AG20443 (cell line): ENCODE data around the gene PAK4.

ENCODE experiments used
- DNase-seq: peaks from one replicate; pipeline ENCODE4 v3.0.0; 2012; ENCODE audit warnings: low spot score, mixed read lengths

The PAK4 gene

DNA sequence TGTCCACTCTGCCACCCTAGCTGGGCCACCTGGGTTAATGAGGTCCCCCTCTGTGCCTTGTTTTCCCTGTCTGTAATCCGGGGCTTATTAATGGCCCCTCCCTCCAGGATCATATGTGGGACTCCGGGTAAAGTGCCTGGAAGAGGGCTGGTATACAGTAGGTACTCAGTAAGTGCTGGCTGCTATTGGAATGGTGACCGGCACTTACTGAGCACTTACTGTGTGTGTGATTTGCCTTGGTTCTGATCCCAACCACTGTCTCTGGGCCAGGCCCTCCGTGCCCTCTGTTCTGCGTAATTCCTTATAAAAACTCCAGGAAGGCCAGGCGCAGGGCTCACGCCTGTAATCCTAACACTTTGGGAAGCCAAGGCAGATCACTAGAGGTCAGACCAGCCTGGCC is 40.3 kb downstream of the PAK4 start:
- DNase-seq, result no peak

DNA sequence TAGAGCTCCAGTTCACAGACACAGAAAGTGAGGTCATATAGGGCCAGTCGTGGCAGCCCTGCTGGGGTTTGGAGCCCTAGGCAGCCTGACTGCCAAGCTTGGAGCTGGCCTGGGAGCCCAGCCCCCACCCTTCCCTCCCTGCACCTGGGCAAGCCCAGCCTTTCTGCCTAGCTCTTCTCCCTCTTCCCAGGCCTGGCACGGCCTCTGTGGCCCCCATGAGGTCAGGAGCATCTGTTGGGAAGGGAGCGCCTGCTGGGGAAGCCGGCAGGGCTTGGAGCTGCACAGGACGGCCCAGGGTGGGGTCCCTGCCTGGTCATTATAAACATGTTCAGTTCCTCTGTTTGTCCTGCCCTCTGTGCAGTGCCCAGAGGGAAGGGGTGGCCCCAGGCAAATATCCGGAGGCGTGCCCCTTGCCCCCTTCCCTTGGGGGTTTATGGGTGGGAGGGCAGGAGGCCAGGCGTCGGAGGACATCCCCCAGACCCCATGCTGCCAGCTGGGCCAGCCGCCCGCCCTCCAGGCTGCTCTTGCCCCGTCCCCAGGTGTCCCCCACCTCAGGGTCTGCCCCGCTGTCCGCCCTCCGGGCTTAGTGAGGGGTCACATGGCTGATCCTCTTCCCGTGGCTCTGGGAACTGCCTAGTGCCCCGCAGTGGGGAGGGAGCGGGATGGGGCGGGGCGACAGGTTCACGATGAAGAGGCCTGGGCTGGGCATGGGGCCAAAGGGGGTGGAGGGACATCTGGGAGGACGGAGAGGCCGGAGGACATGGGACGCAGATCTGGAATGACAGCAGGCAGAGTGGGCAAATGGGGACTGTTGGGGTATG is 41.2 kb downstream of the PAK4 start:
- no peak for DNase-seq

DNA sequence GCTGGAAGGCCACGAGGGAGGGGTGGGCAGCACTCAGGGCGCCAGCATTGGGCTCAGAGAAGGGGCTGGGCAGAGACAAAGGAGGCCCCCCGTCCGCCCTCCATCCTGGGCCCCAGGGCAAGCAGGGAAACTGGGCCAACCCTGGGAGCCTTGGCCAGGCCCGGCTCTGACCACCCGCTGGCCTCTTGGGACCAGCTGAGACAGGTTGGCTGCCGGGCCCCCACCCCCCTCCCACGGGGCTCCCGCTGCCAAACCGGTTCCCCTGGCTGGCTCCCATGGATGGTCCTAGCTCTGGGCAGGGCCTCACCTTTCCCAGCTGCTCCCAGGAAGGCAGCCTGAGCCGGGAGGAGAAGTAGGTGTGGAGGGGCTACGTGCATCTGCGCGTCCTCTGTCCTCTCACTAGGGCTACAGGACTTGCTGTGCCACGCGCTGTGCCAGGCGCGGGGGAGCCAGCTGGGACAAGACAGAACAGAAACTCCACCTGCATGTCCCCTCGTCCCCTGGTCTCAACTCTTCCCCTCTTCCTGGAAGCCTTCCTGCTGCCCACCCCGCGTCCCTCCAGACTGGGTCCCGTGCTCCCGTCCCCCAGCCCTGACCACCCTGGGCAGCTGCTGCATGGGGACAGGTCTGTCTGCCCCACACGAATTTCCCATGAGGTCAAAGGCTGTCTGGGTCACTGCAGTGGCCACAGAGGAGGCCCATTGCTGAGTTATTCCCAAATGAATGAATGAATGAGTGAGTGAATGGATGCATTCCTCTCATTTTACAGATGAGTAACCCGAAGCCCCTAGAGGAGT is 42.1 kb downstream of the PAK4 start:
- no peak for DNase-seq

DNA sequence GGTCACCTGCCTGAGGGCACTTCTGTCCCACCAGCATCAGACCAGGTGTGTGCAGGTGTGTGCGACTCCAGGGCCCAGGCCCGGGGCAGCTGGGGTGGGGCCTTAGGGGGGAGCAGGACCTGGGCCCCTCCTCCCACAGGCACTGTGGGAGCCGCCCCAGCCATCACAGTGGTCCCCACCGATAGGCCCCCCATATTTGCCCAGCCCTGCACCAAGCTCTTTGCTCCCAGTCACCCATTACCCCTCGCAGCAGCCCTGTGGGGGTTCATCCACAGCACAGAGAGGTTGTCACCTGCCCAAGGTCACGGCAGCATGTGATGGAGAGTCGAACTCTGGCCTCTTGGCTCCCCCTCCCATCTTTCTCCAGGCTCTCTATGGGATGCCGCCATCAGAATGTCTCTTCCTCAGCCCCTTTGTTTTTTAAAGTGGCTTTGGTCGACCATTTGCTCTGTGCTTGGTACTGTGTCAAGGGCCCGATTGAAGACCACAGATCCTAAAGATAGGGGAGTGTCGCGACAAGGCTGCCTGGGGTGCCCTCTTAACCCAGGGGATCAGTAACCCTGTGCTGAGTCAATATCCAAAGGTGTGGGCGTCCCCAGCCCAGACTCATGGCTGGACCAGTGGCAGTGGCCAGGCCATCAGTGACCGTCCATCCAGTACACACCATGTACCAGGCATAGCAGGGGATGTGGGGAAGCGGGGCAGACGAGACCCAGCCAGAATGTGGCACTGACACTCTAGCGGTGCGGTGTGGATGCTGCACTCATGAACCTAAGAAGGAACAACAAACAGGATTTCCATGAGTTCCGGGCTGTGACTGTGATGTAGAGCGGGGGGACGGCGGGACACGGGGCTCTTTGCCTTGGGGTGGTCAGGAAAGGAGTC is 42.9 kb downstream of the PAK4 start:
- no peak for DNase-seq

DNA sequence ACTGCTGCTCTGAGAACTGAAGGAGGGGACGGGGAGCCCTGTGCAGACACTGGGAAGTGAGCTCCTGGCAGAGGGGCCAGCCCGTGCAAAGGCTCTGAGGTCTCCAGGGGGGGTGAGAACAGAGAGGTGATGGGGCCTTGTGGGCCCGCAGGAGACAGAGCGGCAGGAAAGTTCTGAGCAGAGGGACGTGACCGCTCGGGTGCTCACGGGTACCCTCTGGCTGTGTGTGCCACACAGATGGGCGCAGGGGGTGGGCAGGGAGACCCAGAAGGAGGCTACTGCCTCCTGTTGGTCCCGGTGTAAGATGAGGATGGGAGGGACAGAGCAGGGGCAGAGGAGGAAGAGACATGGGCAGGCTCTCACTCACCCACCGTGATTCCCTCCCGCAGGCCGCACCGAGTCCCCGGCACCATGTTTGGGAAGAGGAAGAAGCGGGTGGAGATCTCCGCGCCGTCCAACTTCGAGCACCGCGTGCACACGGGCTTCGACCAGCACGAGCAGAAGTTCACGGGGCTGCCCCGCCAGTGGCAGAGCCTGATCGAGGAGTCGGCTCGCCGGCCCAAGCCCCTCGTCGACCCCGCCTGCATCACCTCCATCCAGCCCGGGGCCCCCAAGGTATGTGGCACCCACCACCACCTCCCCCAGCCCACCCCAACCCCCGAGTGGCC is 43.7 kb downstream of the PAK4 start:
- no peak for DNase-seq

DNA sequence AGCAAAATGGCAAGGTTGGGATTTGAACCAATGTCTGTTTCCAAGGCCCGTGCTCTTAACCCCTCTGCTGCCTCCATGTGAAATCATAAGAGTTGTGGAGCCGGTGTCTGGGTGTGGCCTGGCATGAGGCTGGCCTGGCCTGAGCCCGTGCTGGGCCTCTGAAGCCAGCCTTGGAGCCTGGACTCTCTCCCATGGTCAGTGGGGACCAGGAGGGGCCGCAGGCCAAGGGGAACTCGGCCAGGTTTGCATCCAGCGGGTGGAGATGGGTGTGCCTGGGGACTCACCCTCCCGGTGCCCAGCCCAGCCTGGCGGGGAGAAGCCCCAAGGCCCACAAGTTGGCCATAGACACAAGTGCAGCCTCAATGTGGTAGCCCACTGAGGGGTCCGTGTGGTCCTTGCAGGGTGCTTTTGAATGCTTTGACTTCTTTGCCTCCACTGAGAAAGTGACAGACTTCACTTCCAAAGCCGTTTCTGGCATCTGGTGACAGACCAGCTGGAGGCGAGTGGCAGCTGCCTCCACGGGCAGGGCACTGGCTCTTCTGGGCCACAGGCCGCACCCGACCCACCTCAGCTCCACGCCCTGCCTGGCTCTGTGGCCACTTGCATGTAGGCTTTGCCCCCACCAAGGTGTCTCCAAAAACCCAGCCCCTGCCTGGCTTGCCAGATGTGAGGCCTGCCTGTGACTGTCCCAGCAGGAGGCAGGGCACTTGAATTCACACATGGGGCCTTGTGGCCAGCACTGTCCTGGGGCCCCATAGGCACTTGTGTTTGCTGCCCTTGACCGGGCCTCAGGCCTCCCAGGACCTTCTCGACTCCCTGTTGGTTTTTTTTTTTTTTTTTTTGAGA is 45.0 kb downstream of the PAK4 start:
- DNase-seq, result no peak

DNA sequence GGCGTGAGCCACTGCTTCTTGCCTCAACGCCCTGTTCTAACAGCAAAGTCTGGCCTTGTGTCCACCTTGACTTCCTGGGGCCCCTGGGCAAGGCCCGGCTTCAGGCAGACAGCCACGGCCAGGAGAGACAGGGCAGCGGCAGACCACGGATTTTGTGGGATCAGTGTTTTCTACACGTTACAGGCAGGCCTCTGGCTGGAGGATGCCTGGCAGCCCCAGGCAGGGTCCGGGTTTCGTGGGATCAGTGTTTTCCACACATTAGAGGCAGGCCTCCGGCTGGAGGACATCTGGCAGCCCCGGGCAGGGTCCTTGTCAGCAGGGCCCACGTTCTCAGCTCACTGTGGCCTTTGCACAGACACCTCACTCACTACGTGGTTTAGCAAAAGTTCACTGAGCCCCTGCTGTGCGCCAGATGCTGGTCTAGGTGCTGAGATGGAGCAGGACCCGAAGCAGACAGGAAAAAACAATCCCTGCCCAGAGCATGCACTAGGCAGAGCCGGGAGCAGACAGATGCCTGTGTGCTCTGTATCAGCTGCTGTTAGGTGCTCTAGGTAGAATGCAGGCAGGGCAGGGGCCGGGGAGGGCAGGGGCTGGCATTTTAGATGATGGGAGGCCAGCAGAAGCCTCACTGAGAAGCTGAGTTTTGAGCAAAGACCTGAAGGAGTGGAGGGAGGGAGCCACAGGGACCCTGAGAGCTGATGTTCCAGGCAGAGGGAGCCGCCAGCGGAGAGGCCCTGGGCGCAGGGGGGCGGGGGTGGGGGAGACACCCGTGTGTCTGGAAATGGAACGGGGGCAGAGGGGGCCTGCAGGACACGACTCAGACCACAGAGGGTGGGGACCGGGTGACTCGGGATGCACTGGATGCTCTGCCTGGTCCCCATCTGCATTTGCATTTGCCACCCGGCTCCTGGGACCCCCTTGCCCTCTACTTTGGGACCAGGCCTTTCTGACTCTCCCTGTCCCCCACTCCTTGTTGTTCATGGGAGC is 46.2 kb downstream of the PAK4 start:
- no peak for DNase-seq

DNA sequence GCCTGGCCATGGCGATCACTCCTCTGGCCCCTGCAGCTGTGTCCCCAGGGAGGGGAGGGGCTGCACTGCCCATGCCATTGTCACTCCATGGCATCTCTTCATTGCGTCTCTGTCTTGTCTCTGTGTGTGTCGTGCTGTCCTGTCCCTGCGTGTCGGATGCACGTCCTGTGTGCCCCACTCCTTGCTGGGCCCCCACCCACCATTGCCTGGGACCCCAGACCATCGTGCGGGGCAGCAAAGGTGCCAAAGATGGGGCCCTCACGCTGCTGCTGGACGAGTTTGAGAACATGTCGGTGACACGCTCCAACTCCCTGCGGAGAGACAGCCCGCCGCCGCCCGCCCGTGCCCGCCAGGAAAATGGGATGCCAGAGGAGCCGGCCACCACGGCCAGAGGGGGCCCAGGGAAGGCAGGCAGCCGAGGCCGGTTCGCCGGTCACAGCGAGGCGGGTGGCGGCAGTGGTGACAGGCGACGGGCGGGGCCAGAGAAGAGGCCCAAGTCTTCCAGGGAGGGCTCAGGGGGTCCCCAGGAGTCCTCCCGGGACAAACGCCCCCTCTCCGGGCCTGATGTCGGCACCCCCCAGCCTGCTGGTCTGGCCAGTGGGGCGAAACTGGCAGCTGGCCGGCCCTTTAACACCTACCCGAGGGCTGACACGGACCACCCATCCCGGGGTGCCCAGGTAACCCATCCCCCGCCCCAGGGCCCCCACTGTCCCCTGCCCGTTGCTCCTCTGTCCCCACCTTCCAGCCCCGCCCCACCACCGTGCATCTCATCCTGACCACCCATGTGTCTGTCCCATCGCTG is 47.3 kb downstream of the PAK4 start:
- DNase-seq, result no peak

DNA sequence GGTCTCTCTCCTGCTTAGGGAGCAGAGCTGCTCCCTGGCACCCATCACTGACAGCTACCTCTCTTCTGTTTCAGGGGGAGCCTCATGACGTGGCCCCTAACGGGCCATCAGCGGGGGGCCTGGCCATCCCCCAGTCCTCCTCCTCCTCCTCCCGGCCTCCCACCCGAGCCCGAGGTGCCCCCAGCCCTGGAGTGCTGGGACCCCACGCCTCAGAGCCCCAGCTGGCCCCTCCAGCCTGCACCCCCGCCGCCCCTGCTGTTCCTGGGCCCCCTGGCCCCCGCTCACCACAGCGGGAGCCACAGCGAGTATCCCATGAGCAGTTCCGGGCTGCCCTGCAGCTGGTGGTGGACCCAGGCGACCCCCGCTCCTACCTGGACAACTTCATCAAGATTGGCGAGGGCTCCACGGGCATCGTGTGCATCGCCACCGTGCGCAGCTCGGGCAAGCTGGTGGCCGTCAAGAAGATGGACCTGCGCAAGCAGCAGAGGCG is 48.0 kb downstream of the PAK4 start:
- DNase-seq, result no peak

DNA sequence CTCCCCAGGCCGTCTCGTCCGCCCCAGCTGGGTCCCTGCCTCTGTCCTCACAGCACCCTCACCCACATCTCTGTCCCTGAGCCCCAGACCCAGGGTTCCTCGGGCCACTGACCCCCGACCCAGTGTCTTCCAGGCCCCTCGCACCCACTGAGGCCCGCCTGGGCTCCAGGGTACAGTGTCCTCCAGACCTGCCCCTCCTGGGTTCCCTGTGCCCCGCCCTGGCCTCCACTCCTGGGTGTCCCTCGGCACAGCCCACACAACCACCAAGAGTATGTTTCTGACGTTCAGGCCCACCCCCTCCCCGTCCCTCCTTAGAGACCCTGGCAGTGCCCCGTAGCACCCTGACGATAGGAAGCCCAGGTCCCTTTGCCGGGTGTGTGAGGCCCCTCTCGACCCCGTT is 48.6 kb downstream of the PAK4 start:
- no peak for DNase-seq

DNA sequence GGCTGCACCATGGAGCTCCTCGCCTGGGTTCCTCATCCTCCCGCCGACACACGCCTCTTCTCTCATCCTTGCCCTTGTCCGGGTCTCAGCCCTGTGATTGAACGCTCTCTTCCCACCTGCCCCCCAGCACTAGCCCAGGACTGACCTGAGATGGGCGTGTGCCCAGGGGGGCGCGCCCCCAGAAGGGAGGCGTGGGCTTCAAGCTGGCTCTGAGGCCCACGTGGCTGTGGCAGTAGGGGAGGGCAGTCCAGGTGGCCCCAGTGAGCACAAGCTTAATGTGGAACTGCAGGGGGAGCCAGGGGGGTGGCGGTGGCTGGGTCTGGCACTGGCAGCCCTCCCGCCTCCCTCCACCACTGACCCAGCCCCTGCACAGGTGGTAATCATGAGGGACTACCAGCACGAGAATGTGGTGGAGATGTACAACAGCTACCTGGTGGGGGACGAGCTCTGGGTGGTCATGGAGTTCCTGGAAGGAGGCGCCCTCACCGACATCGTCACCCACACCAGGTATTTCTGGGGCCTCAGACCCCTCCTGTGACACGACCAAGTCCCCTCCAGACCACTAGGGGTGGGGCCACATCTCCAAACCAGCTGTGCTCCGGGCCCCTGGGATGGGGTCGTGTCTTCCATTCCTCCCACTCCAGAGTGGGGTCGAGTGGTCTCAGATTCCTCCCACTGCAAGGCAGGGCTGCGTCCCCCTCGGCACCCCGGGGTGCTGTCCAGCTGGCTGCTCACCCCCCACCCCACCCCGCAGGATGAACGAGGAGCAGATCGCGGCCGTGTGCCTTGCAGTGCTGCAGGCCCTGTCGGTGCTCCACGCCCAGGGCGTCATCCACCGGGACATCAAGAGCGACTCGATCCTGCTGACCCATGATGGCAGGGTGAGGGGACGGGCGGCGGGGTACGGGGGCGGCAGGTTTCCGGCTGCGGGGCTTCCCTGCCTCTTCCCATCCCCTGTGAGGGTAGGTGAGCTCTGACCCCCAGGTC is 49.3 kb downstream of the PAK4 start:
- DNase-seq, result no peak

DNA sequence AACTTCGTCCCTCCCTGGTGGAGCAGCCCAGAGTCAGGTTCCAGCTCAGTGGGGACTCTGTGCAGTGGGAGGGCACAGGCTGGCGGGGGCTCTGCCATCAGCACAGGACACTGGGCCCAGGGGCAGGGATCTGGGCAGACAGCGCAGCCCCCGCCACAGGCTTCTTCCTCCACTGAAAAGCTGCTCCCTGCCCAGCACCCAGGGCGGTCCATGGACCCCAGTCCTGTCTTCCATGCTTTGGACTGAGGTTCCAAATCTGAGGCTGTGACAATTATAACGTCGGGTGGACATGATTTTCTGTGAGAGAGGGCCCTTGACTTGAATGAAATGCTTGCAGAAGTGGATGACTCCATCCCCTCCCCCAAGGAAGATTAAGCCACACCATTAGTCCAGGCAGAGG is 50.0 kb downstream of the PAK4 start:
- no peak for DNase-seq

DNA sequence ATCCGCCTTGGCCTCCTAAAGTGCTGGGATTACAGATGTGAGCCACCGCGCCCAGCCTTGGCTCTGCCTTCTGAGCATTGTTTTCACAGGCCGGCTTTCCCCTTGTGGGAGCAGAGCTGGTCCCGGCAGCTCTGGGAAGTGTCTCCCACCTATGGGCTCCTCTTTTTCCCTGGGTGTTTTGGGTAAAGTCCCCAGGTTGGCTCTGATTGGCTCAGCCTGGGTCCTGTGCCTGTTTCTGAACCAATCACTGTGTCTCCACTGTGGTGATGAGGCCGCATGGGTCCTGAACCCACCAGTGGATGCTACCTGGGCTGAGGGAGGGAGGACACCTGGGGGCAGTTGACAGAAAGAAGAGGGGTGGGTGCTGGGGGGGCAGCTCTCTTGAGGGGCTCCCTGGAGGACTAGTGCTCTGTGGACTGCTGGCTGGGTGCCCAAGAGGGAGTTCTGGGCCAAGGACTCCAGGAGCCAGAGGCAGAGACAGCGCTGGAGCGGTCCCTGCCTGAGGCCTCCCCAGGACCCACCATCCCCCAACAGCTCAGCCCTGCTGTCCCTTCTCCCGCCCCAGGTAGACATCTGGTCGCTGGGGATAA is 51.6 kb downstream of the PAK4 start:
- DNase-seq, result no peak

DNA sequence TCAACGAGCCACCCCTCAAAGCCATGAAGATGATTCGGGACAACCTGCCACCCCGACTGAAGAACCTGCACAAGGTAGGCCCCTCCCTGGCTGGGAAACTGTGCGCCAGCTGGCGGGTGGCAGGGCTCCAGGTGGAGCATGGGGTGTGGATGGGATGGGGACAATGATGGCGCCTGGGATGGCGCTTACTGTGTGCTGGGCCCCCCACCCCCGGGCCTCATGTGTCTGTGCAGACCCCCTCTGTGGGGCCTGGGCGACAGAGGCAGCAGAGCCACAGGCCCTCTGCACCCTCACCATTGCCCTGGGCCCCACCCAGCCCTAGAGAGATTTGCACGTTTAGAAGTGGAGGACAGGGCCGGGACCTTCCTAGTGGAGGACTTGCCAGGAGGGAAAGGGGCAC is 52.1 kb downstream of the PAK4 start:
- DNase-seq, result no peak

DNA sequence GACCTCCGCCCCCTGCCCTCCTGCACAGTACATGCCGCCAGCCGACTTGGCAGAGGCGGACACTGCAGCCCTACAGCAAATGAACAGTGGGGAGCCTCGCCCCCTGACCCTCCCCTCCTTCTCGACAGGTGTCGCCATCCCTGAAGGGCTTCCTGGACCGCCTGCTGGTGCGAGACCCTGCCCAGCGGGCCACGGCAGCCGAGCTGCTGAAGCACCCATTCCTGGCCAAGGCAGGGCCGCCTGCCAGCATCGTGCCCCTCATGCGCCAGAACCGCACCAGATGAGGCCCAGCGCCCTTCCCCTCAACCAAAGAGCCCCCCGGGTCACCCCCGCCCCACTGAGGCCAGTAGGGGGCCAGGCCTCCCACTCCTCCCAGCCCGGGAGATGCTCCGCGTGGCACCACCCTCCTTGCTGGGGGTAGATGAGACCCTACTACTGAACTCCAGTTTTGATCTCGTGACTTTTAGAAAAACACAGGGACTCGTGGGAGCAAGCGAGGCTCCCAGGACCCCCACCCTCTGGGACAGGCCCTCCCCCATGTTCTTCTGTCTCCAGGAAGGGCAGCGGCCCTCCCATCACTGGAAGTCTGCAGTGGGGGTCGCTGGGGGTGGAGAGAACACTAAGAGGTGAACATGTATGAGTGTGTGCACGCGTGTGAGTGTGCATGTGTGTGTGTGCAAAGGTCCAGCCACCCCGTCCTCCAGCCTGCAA is 52.9 kb downstream of the PAK4 start:
- no peak for DNase-seq

DNA sequence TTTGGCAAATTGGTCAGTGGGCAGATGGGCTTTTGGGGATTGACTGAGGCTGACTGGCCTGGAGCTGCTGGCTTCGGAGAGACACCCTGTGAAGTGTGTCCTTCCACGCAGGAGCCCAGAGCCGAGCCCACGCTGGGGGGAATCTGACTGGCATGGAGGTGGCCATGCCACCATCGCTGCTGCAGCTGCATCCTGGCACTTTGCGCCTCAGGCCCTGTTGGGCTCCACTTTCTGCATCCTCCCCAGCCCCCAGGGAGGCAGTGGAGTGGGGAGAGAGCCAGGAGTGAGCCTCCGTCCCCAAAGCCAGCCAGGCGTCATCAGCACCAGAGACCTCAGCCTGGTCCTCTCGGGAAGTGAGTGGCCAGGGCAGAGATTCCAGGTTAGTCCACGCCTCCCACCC is 54.2 kb downstream of the PAK4 start:
- DNase-seq, result no peak
